HCT116 (cell line): ENCODE measurements around the gene TENT5A. TPM values are rescaled to one million over a fixed set of nuclear protein-coding genes. Genes with fewer than 3 reads are reported as not detected.

Experiments used
- ATAC-seq: fragments of 200-7000 bp; cut with Tn5 transposase; 2 replicates; pipeline ENCODE4 v1.9.1; 2020; ENCODE audit warnings: mild to moderate bottlenecking, moderate library complexity
- BruUV-seq: library from RNA; stranded (reverse); fragments of 400-500 nt; replicated peaks from 2 replicates; lab custom pipeline; 2021; lab: Mats Ljungman, UMichigan
- CTCF ChIA-PET: fragments of 300-600 bp; sonication (Branson Sonifier 250); formaldehyde crosslinking; loops from one replicate; lab custom pipeline; 2021; ENCODE audit warnings: antibody characterized with exemption; lab: Charles Lee
- POLR2A ChIA-PET: fragments of 300-600, 350-600 bp; sonication (Branson Sonifier 250); formaldehyde crosslinking; loops from one replicate; lab custom pipeline; 2021; ENCODE audit warnings: antibody characterized with exemption; lab: Charles Lee
- RAD21 ChIA-PET, 2 experiments: fragments of 300-600 bp; sonication (Branson Sonifier 250); formaldehyde crosslinking; loops; one replicate each; lab custom pipeline; 2023; ENCODE audit warnings: low total read pairs in 2 of 2; ENCODE audit not compliant: uncharacterized antibody in 2 of 2, unreplicated experiment in 2 of 2, low non-redundant PET in 1 of 2; lab: Charles Lee
- DNase-seq: peaks from one replicate; pipeline ENCODE4 v3.0.0-alpha.2; 2010; ENCODE audit warnings: low read depth, low spot score
- H2AFZ ChIP-seq: fragments of 200-600 bp; shearing (Covaris generic), sonication (generic); 2 replicates; pipeline ENCODE4 v1.6.1; 2017; ENCODE audit warnings: low read depth, mixed run types, mixed read lengths, antibody characterized with exemption, low read length; ENCODE audit not compliant: poor library complexity, severe bottlenecking
- H3K27ac ChIP-seq: 2 replicates; pipeline ENCODE4 v1.5.1; 2012; ENCODE audit warnings: low read depth, low read length
- H3K27me3 ChIP-seq: fragments of 200-600 bp; sonication (generic); 2 replicates; pipeline ENCODE4 v1.6.1; 2016; ENCODE audit warnings: mixed run types, low read length, mixed read lengths; ENCODE audit not compliant: insufficient read depth
- H3K36me3 ChIP-seq, 2 experiments: fragments of 200-500 bp in 1 of 2; fragments of 200-600 bp in 1 of 2; sonication (Bioruptor generic) in 1 of 2; sonication (generic) in 1 of 2; 2 replicates each; pipeline versions ENCODE4 v1.5.1 to v1.6.1; 2014 to 2016; ENCODE audit warnings: low read length in 2 of 2, inconsistent platforms in 1 of 2, mixed read lengths in 1 of 2, mixed run types in 1 of 2; ENCODE audit not compliant: insufficient read depth in 2 of 2, control insufficient read depth in 1 of 2
- H3K4me1 ChIP-seq, 2 experiments: fragments of 200-600 bp in 1 of 2; sonication (generic) in 1 of 2; 2 replicates each; pipeline versions ENCODE4 v1.5.1 to v1.6.1; 2012 to 2017; ENCODE audit warnings: low read length in 2 of 2, inconsistent platforms in 1 of 2, mild to moderate bottlenecking in 1 of 2, mixed read lengths in 1 of 2, mixed run types in 1 of 2, moderate library complexity in 1 of 2; ENCODE audit not compliant: insufficient read depth in 2 of 2, control insufficient read depth in 1 of 2
- H3K4me2 ChIP-seq: fragments of 200-600 bp; sonication (generic); 2 replicates; pipeline ENCODE4 v1.6.1; 2017; ENCODE audit warnings: mixed run types, low read length, mixed read lengths
- H3K4me3 ChIP-seq, 2 experiments: fragments of 200-600 bp in 1 of 2; sonication (generic) in 1 of 2; replicated peaks in 1 of 2; 2 replicates each; pipeline ENCODE4 v1.5.1; 2011 to 2016; ENCODE audit warnings: low read length in 2 of 2, control low read depth in 1 of 2, low read depth in 1 of 2, mild to moderate bottlenecking in 1 of 2, mixed read lengths in 1 of 2, mixed run types in 1 of 2
- H3K79me2 ChIP-seq: fragments of 200-600 bp; sonication (generic); 2 replicates; pipeline ENCODE4 v1.6.1; 2017; ENCODE audit warnings: mild to moderate bottlenecking, mixed run types, low read length, moderate library complexity, mixed read lengths; ENCODE audit not compliant: insufficient read depth
- H3K9ac ChIP-seq: fragments of 200-600 bp; sonication (generic); 2 replicates; pipeline ENCODE4 v1.6.1; 2016; ENCODE audit warnings: low read length, mixed read lengths
- H3K9me2 ChIP-seq: fragments of 200-600 bp; sonication (generic), shearing (Covaris generic); 2 replicates; pipeline ENCODE4 v1.6.1; 2017; ENCODE audit warnings: mixed run types, mild to moderate bottlenecking, moderate library complexity; ENCODE audit not compliant: insufficient read depth
- H3K9me3 ChIP-seq, 2 experiments: fragments of 200-500 bp in 1 of 2; fragments of 200-600 bp in 1 of 2; sonication (Bioruptor generic) in 1 of 2; sonication (generic) in 1 of 2; 2 replicates each; pipeline ENCODE4 v1.6.1; 2014 to 2017; ENCODE audit warnings: low read length in 2 of 2, mixed read lengths in 2 of 2, inconsistent platforms in 1 of 2, low read depth in 1 of 2, mild to moderate bottlenecking in 1 of 2, mixed run types in 1 of 2, moderate library complexity in 1 of 2; ENCODE audit not compliant: control insufficient read depth in 1 of 2, insufficient read depth in 1 of 2
- H4K20me1 ChIP-seq: fragments of 200-600 bp; sonication (generic), shearing (Covaris generic); 2 replicates; pipeline ENCODE4 v1.6.1; 2017; ENCODE audit warnings: mixed run types, mild to moderate bottlenecking, moderate library complexity; ENCODE audit not compliant: insufficient read depth
- CBX3 ChIP-seq: IDR thresholded peaks from 2 replicates; pipeline ENCODE4 v1.6.1; 2012; ENCODE audit warnings: low read depth
- EZH2 ChIP-seq: fragments of 200-600 bp; sonication (generic); IDR thresholded peaks from 2 replicates; pipeline ENCODE4 v1.6.1; 2017; ENCODE audit warnings: antibody characterized with exemption, mixed run types
- FOSL1 ChIP-seq: IDR thresholded peaks from 2 replicates; pipeline ENCODE4 v1.6.1; 2012; ENCODE audit warnings: low read depth
- MAX ChIP-seq: IDR thresholded peaks from 2 replicates; pipeline ENCODE4 v1.6.1; 2012
- POLR2A ChIP-seq: IDR thresholded peaks from 2 replicates; pipeline ENCODE4 v1.7.0; 2011; ENCODE audit warnings: borderline replicate concordance; ENCODE audit not compliant: insufficient read depth, insufficient read length; ENCODE audit errors: extremely low read depth
- RAD21 ChIP-seq: IDR thresholded peaks from 2 replicates; pipeline ENCODE4 v1.6.1; 2012; ENCODE audit warnings: low read depth, mild to moderate bottlenecking
- REST ChIP-seq: IDR thresholded peaks from 2 replicates; pipeline ENCODE4 v1.6.1; 2012; ENCODE audit warnings: low read depth
- ZFX ChIP-seq: fragments of 450-650 bp; IDR thresholded peaks from 2 replicates; pipeline ENCODE4 v1.6.1; 2017
- intact Hi-C: fragments of 100-400 bp; cut with micrococcal nuclease; formaldehyde crosslinking; loops from 2 replicates; pipeline ENCODE4 v1.10.0; 2022
- total RNA-seq: library from RNA; stranded (reverse); gene quantifications from one replicate; pipeline ENCODE4 v1.2.1, GENCODE V29; 2021; ENCODE audit not compliant: unreplicated experiment

Gene TENT5A
- total RNA-seq, 1 experiment from 2014 or later: 11.2 TPM

- RAD21 ChIA-PET: no interaction called here
- Histone ChIP-seq H3K9me2 (no peaks in the 10 kb centered on the region), H3K27me3 (no peaks in the 10 kb centered on the region), H3K4me1 (peaks cover 0 to 6% of the 10 kb centered on the region in 2 experiments; a peak in 1 of 4 replicates), H3K27ac (no peak overlapping the region), H3K4me2 (no peak overlapping the region), H3K9ac (no peak overlapping the region), H3K4me3 (no peak overlapping the region), H3K36me3 (no peaks in the 10 kb centered on the region), H2AFZ (no peak overlapping the region), H4K20me1 (no peaks in the 10 kb centered on the region), H3K79me2 (no peaks in the 10 kb centered on the region), H3K9me3 (no peaks in the 10 kb centered on the region)
- no TSS peak for BruUV-seq
- CTCF ChIA-PET: no interaction called here
- DNase-seq (no peak), ATAC-seq (no peak)
- intact Hi-C loops: no loop called here
- POLR2A ChIA-PET: no interaction called here
- no peak for TF ChIP-seq REST
- no peak for TF ChIP-seq POLR2A
- TF ChIP-seq EZH2: no peak
- TF ChIP-seq MAX: no peak
- TF ChIP-seq RAD21: no peak
- no peak for TF ChIP-seq FOSL1
- TF ChIP-seq CBX3: no peak
- no peak for TF ChIP-seq ZFX
These were observed 16.6 kb downstream of the TENT5A start for GRCh38 chr6:81735756-81736380.
